MM.1S (cell line): ENCODE data around the gene PSMB11.

Source experiments
- DNase-seq: peaks from one replicate; pipeline ENCODE4 v3.0.0-alpha.2; 2015
- H2AFZ ChIP-seq: fragments of 300-600 bp; sonication (generic); 2 replicates; pipeline ENCODE4 v1.6.0; 2016; ENCODE audit warnings: antibody characterized with exemption, low read length
- H3F3A ChIP-seq: fragments of 300-600 bp; sonication (generic); 2 replicates; pipeline ENCODE4 v1.6.1; 2016; ENCODE audit warnings: mild to moderate bottlenecking, antibody characterized with exemption, low read length, moderate library complexity, mixed read lengths; ENCODE audit not compliant: insufficient read depth
- H3K27ac ChIP-seq: fragments of 300-600 bp; sonication (generic); 2 replicates; pipeline ENCODE4 v1.5.1; 2016; ENCODE audit warnings: mild to moderate bottlenecking, low read length
- H3K27me3 ChIP-seq: fragments of 300-600 bp; sonication (generic); replicated peaks from 2 replicates; pipeline ENCODE4 v1.6.0; 2016; ENCODE audit warnings: low read length; ENCODE audit not compliant: insufficient read depth
- H3K36me3 ChIP-seq: fragments of 300-600 bp; sonication (generic); replicated peaks from 2 replicates; pipeline ENCODE4 v1.6.1; 2016; ENCODE audit warnings: mild to moderate bottlenecking, low read length, mixed read lengths; ENCODE audit not compliant: insufficient read depth
- H3K4me1 ChIP-seq: fragments of 300-600 bp; sonication (generic); 2 replicates; pipeline ENCODE4 v1.6.1; 2016; ENCODE audit warnings: low read length, mixed read lengths
- H3K4me2 ChIP-seq: fragments of 300-600 bp; sonication (generic); 2 replicates; pipeline ENCODE4 v1.6.0; 2016; ENCODE audit warnings: low read depth, low read length
- H3K4me3 ChIP-seq: fragments of 300-600 bp; sonication (generic); 2 replicates; pipeline ENCODE4 v1.5.1; 2016; ENCODE audit warnings: low read length, mixed read lengths
- H3K79me2 ChIP-seq: fragments of 300-600 bp; sonication (generic); 2 replicates; pipeline ENCODE4 v1.6.1; 2016; ENCODE audit warnings: mixed run types, low read length, mixed read lengths
- H3K9ac ChIP-seq: fragments of 300-600 bp; sonication (generic); 2 replicates; pipeline ENCODE4 v1.6.1; 2016; ENCODE audit warnings: low read length, mixed read lengths
- H3K9me2 ChIP-seq: fragments of 300-600 bp; sonication (generic); replicated peaks from 2 replicates; pipeline ENCODE4 v1.6.1; 2016; ENCODE audit warnings: mild to moderate bottlenecking, low read length, mixed read lengths; ENCODE audit not compliant: insufficient read depth
- H3K9me3 ChIP-seq: fragments of 300-600 bp; sonication (generic); replicated peaks from 2 replicates; pipeline ENCODE4 v1.6.1; 2016; ENCODE audit warnings: mild to moderate bottlenecking, low read length, mixed read lengths; ENCODE audit not compliant: insufficient read depth
- H4K20me1 ChIP-seq: fragments of 300-600 bp; sonication (generic); 2 replicates; pipeline ENCODE4 v1.6.1; 2016; ENCODE audit warnings: mild to moderate bottlenecking, low read length, moderate library complexity, mixed read lengths; ENCODE audit not compliant: insufficient read depth
- EZH2 ChIP-seq: fragments of 300-600 bp; sonication (generic); optimal IDR thresholded peaks from 2 replicates; pipeline ENCODE3; 2017; ENCODE audit warnings: low read depth, mild to moderate bottlenecking, antibody characterized with exemption, low read length, mixed read lengths
- EZH2phosphoT487 ChIP-seq: fragments of 300-600 bp; sonication (generic); IDR thresholded peaks from 2 replicates; pipeline ENCODE4 v1.6.1; 2018; ENCODE audit warnings: antibody characterized with exemption, low read length
- TF ChIP-seq, protein P1 (sequence below): fragments of 300-600 bp; sonication (generic); IDR thresholded peaks from 2 replicates; pipeline ENCODE4 v1.5.1; 2016; ENCODE audit warnings: antibody characterized with exemption, low read length, mixed read lengths

PSMB11 gene

DNA sequence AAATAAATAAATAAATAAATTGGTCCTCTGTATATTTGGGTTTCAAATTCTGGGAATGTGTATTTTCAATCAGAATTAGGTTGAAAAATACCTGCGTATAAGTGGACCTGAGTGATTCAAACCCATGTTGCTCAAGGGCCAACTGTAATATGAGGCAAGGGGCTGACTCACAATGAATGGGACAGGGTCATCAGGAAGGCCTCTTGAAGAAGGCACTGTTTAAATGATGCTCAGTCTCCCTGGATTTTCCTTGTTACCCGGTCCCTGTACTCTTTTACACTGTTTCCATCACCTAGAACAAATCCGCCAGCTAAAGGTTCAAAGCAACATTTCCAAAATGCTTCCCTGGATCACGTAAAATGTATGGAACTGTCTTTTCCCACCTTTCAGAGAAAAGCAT is 11.1 kb upstream of the PSMB11 start:
- Histone ChIP-seq H3K79me2 (peaks cover 17% of the 10 kb centered on the region), H3K4me1 (no peaks in the 10 kb centered on the region), H3K36me3 (no peaks in the 10 kb centered on the region), H3K27ac (no peak overlapping the region), H3K4me3 (no peak overlapping the region), H3K9ac (no peak overlapping the region), H4K20me1 (no peaks in the 10 kb centered on the region), H3F3A (no peaks in the 10 kb centered on the region), H3K27me3 (no peaks in the 10 kb centered on the region), H3K9me2 (no peaks in the 10 kb centered on the region), H3K4me2 (no peak overlapping the region), H2AFZ (no peak overlapping the region), H3K9me3 (no peaks in the 10 kb centered on the region)
- no peak for DNase-seq
- TF ChIP-seq EZH2, result no peak
- TF ChIP-seq, protein P1, sequence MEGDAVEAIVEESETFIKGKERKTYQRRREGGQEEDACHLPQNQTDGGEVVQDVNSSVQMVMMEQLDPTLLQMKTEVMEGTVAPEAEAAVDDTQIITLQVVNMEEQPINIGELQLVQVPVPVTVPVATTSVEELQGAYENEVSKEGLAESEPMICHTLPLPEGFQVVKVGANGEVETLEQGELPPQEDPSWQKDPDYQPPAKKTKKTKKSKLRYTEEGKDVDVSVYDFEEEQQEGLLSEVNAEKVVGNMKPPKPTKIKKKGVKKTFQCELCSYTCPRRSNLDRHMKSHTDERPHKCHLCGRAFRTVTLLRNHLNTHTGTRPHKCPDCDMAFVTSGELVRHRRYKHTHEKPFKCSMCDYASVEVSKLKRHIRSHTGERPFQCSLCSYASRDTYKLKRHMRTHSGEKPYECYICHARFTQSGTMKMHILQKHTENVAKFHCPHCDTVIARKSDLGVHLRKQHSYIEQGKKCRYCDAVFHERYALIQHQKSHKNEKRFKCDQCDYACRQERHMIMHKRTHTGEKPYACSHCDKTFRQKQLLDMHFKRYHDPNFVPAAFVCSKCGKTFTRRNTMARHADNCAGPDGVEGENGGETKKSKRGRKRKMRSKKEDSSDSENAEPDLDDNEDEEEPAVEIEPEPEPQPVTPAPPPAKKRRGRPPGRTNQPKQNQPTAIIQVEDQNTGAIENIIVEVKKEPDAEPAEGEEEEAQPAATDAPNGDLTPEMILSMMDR, result no peak
- TF ChIP-seq EZH2phosphoT487, result no peak

- no peak for DNase-seq
- H3K27me3 ChIP-seq, result no peaks in the 10 kb centered on the region
- no peak overlapping the region; the same call in 1 of the 2 replicates for H3K4me2 ChIP-seq
- H3K4me3 ChIP-seq, result no peak overlapping the region
- H3K9me3 ChIP-seq, result no peaks in the 10 kb centered on the region
- peaks cover 17% of the 10 kb centered on the region for H3K79me2 ChIP-seq
- no peaks in the 10 kb centered on the region for H3K9me2 ChIP-seq
- no peak overlapping the region for H2AFZ ChIP-seq
- TF ChIP-seq EZH2phosphoT487 (no peak), EZH2 (no peak)
- TF ChIP-seq, protein P1, result no peak
- no peaks in the 10 kb centered on the region for H3K4me1 ChIP-seq
- no peaks in the 10 kb centered on the region for H3F3A ChIP-seq
- H3K27ac ChIP-seq, result no peak overlapping the region
- H3K36me3 ChIP-seq, result no peaks in the 10 kb centered on the region
- no peaks in the 10 kb centered on the region for H4K20me1 ChIP-seq
- H3K9ac ChIP-seq, result no peak overlapping the region
Measured at GRCh38 chr14:23033251-23033727, 8.7 kb upstream of the PSMB11 start.

- Histone ChIP-seq H3K9ac (peak overlapping the region; percentile 97), H3K4me2 (peak overlapping the region; percentile 54), H3F3A (no peaks in the 10 kb centered on the region), H3K79me2 (peaks cover 17% of the 10 kb centered on the region), H3K27ac (peak overlapping the region; percentile 72; the same call in 1 of the 2 replicates), H3K9me2 (no peaks in the 10 kb centered on the region), H3K27me3 (no peaks in the 10 kb centered on the region), H4K20me1 (no peaks in the 10 kb centered on the region), H3K4me1 (no peaks in the 10 kb centered on the region), H3K4me3 (peak overlapping the region; percentile 84), H3K9me3 (no peaks in the 10 kb centered on the region), H3K36me3 (no peaks in the 10 kb centered on the region), H2AFZ (peak overlapping the region; percentile 62; the same call in 1 of the 2 replicates)
- DNase-seq, result no peak
- TF ChIP-seq EZH2 (no peak), EZH2phosphoT487 (no peak)
- TF ChIP-seq, protein P1, result no peak
Measured at GRCh38 chr14:23033801-23034497, 8.1 kb upstream of the PSMB11 start.
